Measurements from ENCODE around the gene ZNF480. TPM values are rescaled to one million over a fixed set of nuclear protein-coding genes. Genes with fewer than 3 reads are reported as not detected.

Gene ZNF480
- 11.1 and 13.2 TPM in 2 replicates for total RNA-seq

DNA sequence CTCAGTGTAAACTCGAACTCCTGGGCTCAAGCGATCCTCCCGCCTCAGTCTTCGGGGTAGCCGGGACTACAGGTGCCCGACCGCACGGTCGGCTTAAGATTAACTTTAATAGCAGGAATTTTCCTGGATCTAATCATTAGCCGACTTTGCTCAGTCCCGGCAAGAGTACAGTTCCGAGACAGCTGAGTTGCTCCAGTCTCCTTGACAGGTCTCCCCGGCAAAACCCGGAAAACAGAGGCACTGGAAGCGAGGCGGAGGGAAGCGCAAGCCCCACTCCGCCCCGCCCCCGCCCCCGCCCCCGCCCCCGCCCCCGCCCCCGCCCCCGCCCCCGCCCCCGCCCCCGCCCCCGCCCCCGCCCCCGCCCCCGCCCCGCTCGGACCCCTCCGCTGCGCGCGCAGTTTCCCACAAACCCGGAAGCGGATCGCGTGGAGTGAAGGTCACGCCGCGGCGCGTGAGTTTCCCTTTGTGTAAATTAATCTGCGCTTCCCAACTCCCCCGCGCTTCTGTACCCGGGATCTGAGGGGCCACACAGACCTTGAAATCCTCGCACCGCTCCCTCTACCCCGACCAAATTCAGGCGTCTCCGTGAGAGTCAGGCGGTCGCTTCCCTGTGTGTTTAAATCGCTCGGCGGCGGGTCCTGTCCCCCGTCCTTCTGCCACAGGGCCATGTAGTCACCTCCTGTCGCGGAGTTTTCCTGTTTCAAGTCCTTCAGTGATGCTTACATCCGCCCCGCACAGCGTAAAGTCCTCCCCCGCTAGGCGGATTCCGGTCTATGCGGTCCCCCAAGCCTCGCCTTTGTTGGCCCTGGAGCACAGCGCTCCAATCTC lies at the start of gene ZNF480:
TSS of gene ZNF480 (plus strand) at position 397 of the 828 bp plus-strand sequence. CDS start 3,244 bp downstream, outside the sequence.

DNA sequence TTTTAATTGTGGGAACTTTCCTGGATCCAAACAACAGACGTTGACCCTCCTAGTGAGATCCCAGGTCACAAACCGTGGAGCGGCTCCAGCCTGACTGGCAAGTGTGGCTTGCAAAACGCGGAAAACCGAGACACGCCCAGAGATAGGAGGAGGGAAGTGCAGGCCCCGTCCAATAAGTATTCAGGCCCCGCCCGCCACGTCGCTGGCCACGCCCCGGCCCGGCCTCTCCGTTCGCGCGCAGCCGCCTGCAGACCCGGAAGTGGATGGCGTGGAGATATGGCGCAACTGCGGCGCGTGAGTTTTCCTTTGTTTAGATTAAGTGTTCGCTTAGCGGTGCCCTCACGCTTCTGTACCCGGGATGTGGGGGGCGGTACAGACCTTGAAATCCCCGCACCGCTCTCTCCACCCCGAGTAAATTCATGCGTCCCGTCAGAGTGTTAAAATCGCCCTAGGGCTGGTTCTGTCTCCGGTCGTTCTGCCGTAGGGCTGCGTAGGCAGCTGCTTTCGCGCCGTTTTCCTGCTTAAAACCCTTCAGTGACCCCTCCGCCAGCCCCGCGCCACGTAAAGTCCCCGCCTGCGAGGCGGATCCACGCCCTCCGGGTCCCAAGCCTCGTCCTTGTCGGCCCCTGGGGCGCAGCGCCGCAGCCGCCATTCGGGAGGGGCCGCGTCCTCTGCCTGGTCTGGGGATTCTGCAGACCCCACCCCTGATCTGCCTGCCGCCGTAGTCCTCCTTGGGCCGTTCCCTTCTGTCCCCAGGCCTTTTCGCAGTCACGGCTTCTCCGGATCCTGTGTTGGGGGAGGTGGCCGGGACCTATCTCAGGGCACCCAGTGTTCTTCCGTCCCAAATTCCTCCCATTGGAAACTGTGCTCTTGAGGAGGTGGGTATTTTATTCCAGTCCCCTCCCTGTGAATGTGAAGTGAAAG lies 27.4 kb upstream of the ZNF480 start, which contains the start of gene ZNF766:
TSS of gene ZNF766 (plus strand) at position 250 of the 924 bp plus-strand sequence. CDS start at position 277, 27 bp downstream.

DNA sequence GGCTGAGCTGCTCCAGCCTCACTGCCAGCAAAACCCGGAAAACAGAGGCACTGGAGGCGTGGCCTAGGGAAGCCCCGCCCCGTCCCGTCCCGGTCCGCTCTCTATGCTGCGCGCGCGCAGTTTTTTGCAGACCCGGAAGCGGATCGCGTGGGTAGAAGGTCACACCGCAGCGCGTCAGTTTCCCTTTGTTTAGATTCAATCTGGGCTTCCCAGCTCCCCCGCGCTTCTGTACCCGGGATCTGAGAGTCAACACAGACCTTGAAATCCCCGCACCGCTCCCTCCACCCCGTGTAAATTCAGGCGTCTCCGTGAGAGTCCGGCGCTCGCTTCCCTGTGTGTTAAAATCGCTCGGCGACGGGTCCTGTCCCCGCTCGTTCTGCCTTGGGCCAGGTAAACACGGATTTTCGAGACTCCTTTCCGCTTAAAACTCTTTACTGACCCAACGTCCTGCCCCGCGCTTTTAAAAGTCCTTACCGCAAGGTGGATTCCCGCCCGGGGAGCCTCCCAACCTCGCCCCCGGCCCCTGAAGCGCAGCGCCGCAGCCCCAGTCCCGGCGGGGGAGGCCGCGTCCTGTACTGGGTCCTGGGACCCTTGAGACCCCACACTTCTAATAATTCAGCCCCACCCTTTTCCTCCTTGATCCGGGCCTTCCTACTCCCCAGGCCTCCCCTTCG lies 39.3 kb downstream of the ZNF480 start, which contains the start of gene ZNF610:
TSS of gene ZNF610 (plus strand) at position 127 of the 674 bp plus-strand sequence. CDS start 12,930 bp downstream, outside the sequence.

DNA sequence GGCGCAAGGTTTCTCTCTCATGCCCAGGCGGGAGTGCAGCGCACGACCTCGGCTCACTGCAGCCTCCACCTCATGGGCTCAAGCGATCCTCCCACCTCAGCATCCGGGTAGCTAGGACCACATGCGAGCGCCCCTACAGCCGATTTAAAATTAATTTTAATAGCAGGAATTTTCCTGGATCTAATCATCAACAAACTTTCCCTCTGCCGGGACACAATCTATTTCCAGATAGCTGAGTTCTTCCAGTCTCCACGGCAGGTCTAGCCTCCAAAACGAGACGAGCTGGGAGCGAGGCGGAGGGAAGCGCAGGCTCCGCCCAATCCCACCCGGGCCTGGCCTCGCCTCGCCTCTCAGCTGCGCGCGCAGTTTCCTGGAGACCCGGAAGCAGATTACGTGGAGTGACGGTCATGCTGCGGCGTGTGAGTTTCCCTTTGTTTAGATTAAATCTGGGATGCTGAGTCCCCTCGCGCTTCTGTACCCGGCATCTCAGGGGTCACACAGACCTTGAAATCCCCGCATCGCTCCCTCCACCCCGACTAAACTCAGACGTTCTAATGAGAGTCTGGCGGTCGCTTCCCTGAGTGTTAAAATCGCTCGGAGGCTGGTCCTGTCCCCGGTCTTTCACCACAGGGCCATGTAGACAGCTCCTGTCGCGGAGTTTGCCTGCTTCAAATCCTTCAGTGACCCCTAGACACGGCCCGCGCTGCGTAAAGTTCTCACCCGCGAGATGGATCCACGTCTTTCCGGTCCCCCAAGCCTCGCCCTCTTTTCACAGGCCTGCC lies 72.8 kb downstream of the ZNF480 start, which contains the start of gene ZNF880:
TSS of gene ZNF880 (plus strand) at position 365 of the 782 bp plus-strand sequence. CDS start at position 408, 43 bp downstream.

Small RNAs within 50 kb of the gene (small RNA-seq; reads per million reads assigned to genes)
- gene MIR643 = 3.9 reads per million, percentile 74 among the genes with 10 or more reads in this experiment
- not detected for gene RF00019

Other genes with a start within 250 kb of the ZNF480 start
- 8.5 and 9.8 TPM in 2 replicates for gene ZNF432, start 248.3 kb upstream of the ZNF480 start, total RNA-seq
- 20.4 and 27.9 TPM in 2 replicates for gene ZNF841, start 201.4 kb upstream of the ZNF480 start, total RNA-seq
- 9.3 and 10.2 TPM in 2 replicates for gene ZNF616, start 157.2 kb upstream of the ZNF480 start, total RNA-seq
- 4.7 and 6.9 TPM in 2 replicates for gene ZNF836, start 125.5 kb upstream of the ZNF480 start, total RNA-seq
- 157 and 197 TPM in 2 replicates for gene PPP2R1A, start 107.1 kb upstream of the ZNF480 start, total RNA-seq
- 8.9 and 12.3 TPM in 2 replicates for gene ZNF766, start 27.6 kb upstream of the ZNF480 start, total RNA-seq
- 1.4 and 3.1 TPM in 2 replicates for gene ZNF610, start 39.1 kb downstream of the ZNF480 start, total RNA-seq
- gene ZNF880, start 72.8 kb downstream of the ZNF480 start, total RNA-seq = 9.5 and 11.8 TPM in 2 replicates
- 12.0 and 22.3 TPM in 2 replicates for gene ZNF528, start 100.7 kb downstream of the ZNF480 start, total RNA-seq
- not detected in 2 replicates for gene ZNF534, start 132.0 kb downstream of the ZNF480 start, total RNA-seq
- gene ZNF578, start 156.4 kb downstream of the ZNF480 start, total RNA-seq = 0.72 and 3.5 TPM in 2 replicates
- gene ZNF808, start 230.5 kb downstream of the ZNF480 start, total RNA-seq = 19.3 and 23.4 TPM in 2 replicates

All from thoracic aorta endothelial cell (primary cell).